Mesenchymal stem cell (in vitro differentiated cells and primary cell): ENCODE measurements around the gene AEBP2.

ENCODE experiments used
- DNase-seq: peaks from one replicate; pipeline ENCODE4 v3.0.0-alpha.2; 2013
- H2AFZ ChIP-seq: one replicate; pipeline ENCODE4 v1.6.1; 2013; ENCODE audit warnings: low read depth, mild to moderate bottlenecking, control low read depth, inconsistent platforms, low read length, moderate library complexity
- H2AK5ac ChIP-seq: 2 replicates; pipeline ENCODE4 v1.6.1; 2013; ENCODE audit warnings: low read length, moderate library complexity, mild to moderate bottlenecking, inconsistent platforms; ENCODE audit not compliant: severe bottlenecking
- H2BK120ac ChIP-seq: one replicate; pipeline ENCODE4 v1.6.1; 2013; ENCODE audit warnings: low read depth, mild to moderate bottlenecking, inconsistent platforms, low read length, moderate library complexity
- H2BK12ac ChIP-seq, 2 experiments: one replicate each; pipeline ENCODE4 v1.6.1; 2013; ENCODE audit warnings: inconsistent platforms in 2 of 2, low read length in 2 of 2, mild to moderate bottlenecking in 2 of 2, moderate library complexity in 2 of 2, control low read depth in 1 of 2
- H2BK15ac ChIP-seq: one replicate; pipeline ENCODE4 v1.6.1; 2013; ENCODE audit warnings: mild to moderate bottlenecking, low read depth, inconsistent platforms; ENCODE audit not compliant: poor library complexity, severe bottlenecking
- H2BK5ac ChIP-seq: 2 replicates; pipeline ENCODE4 v1.6.1; 2013; ENCODE audit warnings: low read depth, mild to moderate bottlenecking, low read length, control low read depth, inconsistent platforms; ENCODE audit not compliant: poor library complexity, severe bottlenecking
- H3K14ac ChIP-seq, 2 experiments: one replicate each; pipeline ENCODE4 v1.6.1; 2013; ENCODE audit warnings: inconsistent platforms in 2 of 2, low read length in 2 of 2, control low read depth in 1 of 2, mild to moderate bottlenecking in 1 of 2, moderate library complexity in 1 of 2
- H3K18ac ChIP-seq, 2 experiments: one replicate each; pipeline ENCODE4 v1.6.1; 2013; ENCODE audit warnings: inconsistent platforms in 2 of 2, low read length in 2 of 2, control low read depth in 1 of 2, low read depth in 1 of 2, mild to moderate bottlenecking in 1 of 2
- H3K23ac ChIP-seq, 2 experiments: one replicate each; pipeline ENCODE4 v1.6.1; 2013; ENCODE audit warnings: inconsistent platforms in 2 of 2, low read length in 2 of 2, mild to moderate bottlenecking in 2 of 2, moderate library complexity in 2 of 2, control low read depth in 1 of 2
- H3K27ac ChIP-seq: 2 replicates; pipeline ENCODE4 v1.5.1; 2013; ENCODE audit warnings: mild to moderate bottlenecking, moderate library complexity, low read length, control low read depth, inconsistent platforms; ENCODE audit not compliant: poor library complexity, severe bottlenecking
- H3K27me3 ChIP-seq, 2 experiments: 2 replicates each; pipeline versions ENCODE4 v1.6.1 to v1.7.0; 2013; ENCODE audit warnings: low read length in 2 of 2, mild to moderate bottlenecking in 2 of 2, moderate library complexity in 2 of 2, control low read depth in 1 of 2, inconsistent platforms in 1 of 2; ENCODE audit not compliant: control insufficient read depth in 1 of 2, insufficient read depth in 1 of 2
- H3K36me3 ChIP-seq, 2 experiments: 2 replicates each; pipeline versions ENCODE4 v1.6.1 to v1.7.0; 2013; ENCODE audit warnings: low read length in 2 of 2, control low read depth in 1 of 2, inconsistent platforms in 1 of 2, low read depth in 1 of 2, mild to moderate bottlenecking in 1 of 2; ENCODE audit not compliant: insufficient read depth in 2 of 2, control insufficient read depth in 1 of 2
- H3K4ac ChIP-seq, 2 experiments: one replicate each; pipeline ENCODE4 v1.6.1; 2013; ENCODE audit warnings: inconsistent platforms in 2 of 2, low read length in 2 of 2, mild to moderate bottlenecking in 2 of 2, moderate library complexity in 2 of 2, control low read depth in 1 of 2, low read depth in 1 of 2
- H3K4me1 ChIP-seq: 2 replicates; pipeline ENCODE4 v1.6.1; 2013; ENCODE audit warnings: low read depth, low read length, control low read depth; ENCODE audit not compliant: control insufficient read depth, insufficient read depth
- H3K4me2 ChIP-seq: 2 replicates; pipeline ENCODE4 v1.6.1; 2013; ENCODE audit warnings: low read length, mild to moderate bottlenecking, inconsistent platforms; ENCODE audit not compliant: poor library complexity, severe bottlenecking
- H3K4me3 ChIP-seq, 2 experiments: 2 replicates each; pipeline versions ENCODE4 v1.5.1 to v1.7.0; 2013; ENCODE audit warnings: low read length in 2 of 2, mild to moderate bottlenecking in 2 of 2, control low read depth in 1 of 2, low read depth in 1 of 2; ENCODE audit not compliant: insufficient read depth in 1 of 2
- H3K79me1 ChIP-seq: replicated peaks from 2 replicates; pipeline ENCODE4 v1.6.1; 2013; ENCODE audit warnings: mild to moderate bottlenecking, control low read depth, low read length, inconsistent platforms; ENCODE audit not compliant: poor library complexity, severe bottlenecking
- H3K9ac ChIP-seq: 2 replicates; pipeline ENCODE4 v1.7.0; 2013; ENCODE audit warnings: mild to moderate bottlenecking, low read length, moderate library complexity
- H3K9me3 ChIP-seq: 2 replicates; pipeline ENCODE4 v1.7.0; 2013; ENCODE audit warnings: mild to moderate bottlenecking, low read length; ENCODE audit not compliant: control insufficient read depth
- H4K8ac ChIP-seq: one replicate; pipeline ENCODE4 v1.6.1; 2013; ENCODE audit warnings: inconsistent platforms, mild to moderate bottlenecking, low read length, moderate library complexity
- H4K91ac ChIP-seq: one replicate; pipeline ENCODE4 v1.6.1; 2013; ENCODE audit warnings: mild to moderate bottlenecking, low read length, inconsistent platforms
- WGBS: methylation state at CpG from one replicate; pipeline ENCODE4 v1.1.7; 2013; ENCODE audit warnings: mixed read lengths; 5-methylcytosine and 5-hydroxymethylcytosine counted together

AEBP2 gene

GRCh38 chr12:19461999-19462398 lies 22.7 kb downstream of the AEBP2 start:
- Histone ChIP-seq H2BK15ac (no peak overlapping the region), H3K27ac (no peak overlapping the region), H2AK5ac (no peak overlapping the region), H3K36me3 (peaks cover 9 to 33% of the 10 kb centered on the region in 2 experiments), H3K4me2 (no peak overlapping the region), H2BK12ac (no peak overlapping the region), H3K9me3 (no peaks in the 10 kb centered on the region), H2AFZ (no peak overlapping the region), H3K18ac (no peak overlapping the region), H3K4me3 (no peak overlapping the region), H3K9ac (no peak overlapping the region), H3K4ac (no peak overlapping the region), H4K8ac (no peak overlapping the region), H2BK5ac (no peak overlapping the region), H2BK120ac (no peak overlapping the region), H3K23ac (no peak overlapping the region), H3K27me3 (no peaks in the 10 kb centered on the region), H3K79me1 (peaks cover 16% of the 10 kb centered on the region), H3K14ac (no peak overlapping the region), H4K91ac (no peak overlapping the region), H3K4me1 (no peaks in the 10 kb centered on the region)
- DNase-seq, result no peak
- WGBS, result no CpG with 5 or more reads among the region's 1 CpG

GRCh38 chr12:19462406-19462805 lies 23.1 kb downstream of the AEBP2 start:
- H3K9ac ChIP-seq, result no peak overlapping the region
- no peak overlapping the region for H3K14ac ChIP-seq
- no peak overlapping the region for H2BK120ac ChIP-seq
- no peak overlapping the region for H2BK12ac ChIP-seq
- no peak overlapping the region for H3K4me2 ChIP-seq
- no peaks in the 10 kb centered on the region for H3K9me3 ChIP-seq
- no peak overlapping the region for H2AFZ ChIP-seq
- H3K36me3 ChIP-seq, result peaks cover 13 to 34% of the 10 kb centered on the region in 2 experiments
- H3K27me3 ChIP-seq, result no peaks in the 10 kb centered on the region
- no peak overlapping the region for H3K18ac ChIP-seq
- no peak overlapping the region for H4K91ac ChIP-seq
- H3K27ac ChIP-seq, result no peak overlapping the region
- H3K23ac ChIP-seq, result no peak overlapping the region
- no peak overlapping the region for H4K8ac ChIP-seq
- DNase-seq, result no peak
- no peak overlapping the region for H2AK5ac ChIP-seq
- WGBS, result 100% methylated on average over 3 of the region's 5 CpGs
- no peak overlapping the region for H3K4me3 ChIP-seq
- H3K79me1 ChIP-seq, result peaks cover 15% of the 10 kb centered on the region
- no peak overlapping the region for H2BK5ac ChIP-seq
- H2BK15ac ChIP-seq, result no peak overlapping the region
- H3K4ac ChIP-seq, result no peak overlapping the region
- H3K4me1 ChIP-seq, result no peaks in the 10 kb centered on the region

- H2BK15ac ChIP-seq, result no peak overlapping the region
- H3K27ac ChIP-seq, result no peak overlapping the region
- H2BK12ac ChIP-seq, result no peak overlapping the region
- no peak overlapping the region for H4K8ac ChIP-seq
- H3K9ac ChIP-seq, result no peak overlapping the region
- no peak overlapping the region for H3K4me2 ChIP-seq
- no peak overlapping the region for H3K14ac ChIP-seq
- H3K36me3 ChIP-seq, result peaks cover 17 to 46% of the 10 kb centered on the region in 2 experiments
- no peaks in the 10 kb centered on the region for H3K4me1 ChIP-seq
- no peak overlapping the region for H2AK5ac ChIP-seq
- H3K9me3 ChIP-seq, result no peaks in the 10 kb centered on the region
- no peak overlapping the region for H3K23ac ChIP-seq
- no peak overlapping the region for H4K91ac ChIP-seq
- peaks cover 14% of the 10 kb centered on the region for H3K79me1 ChIP-seq
- no peak overlapping the region for H3K4me3 ChIP-seq
- no peak overlapping the region for H2BK120ac ChIP-seq
- H2AFZ ChIP-seq, result no peak overlapping the region
- H3K27me3 ChIP-seq, result no peaks in the 10 kb centered on the region
- H3K18ac ChIP-seq, result no peak overlapping the region
- no peak for DNase-seq
- H3K4ac ChIP-seq, result no peak overlapping the region
- no peak overlapping the region for H2BK5ac ChIP-seq
Observed at GRCh38 chr12:19464192-19464580, 24.9 kb downstream of the AEBP2 start.

- Histone ChIP-seq H3K23ac (no peak overlapping the region), H3K4me1 (no peaks in the 10 kb centered on the region), H4K8ac (no peak overlapping the region), H3K9me3 (no peaks in the 10 kb centered on the region), H3K4ac (no peak overlapping the region), H3K4me3 (no peak overlapping the region), H2BK5ac (no peak overlapping the region), H3K14ac (no peak overlapping the region), H3K27ac (no peak overlapping the region), H3K4me2 (no peak overlapping the region), H2AFZ (no peak overlapping the region), H4K91ac (no peak overlapping the region), H2BK120ac (no peak overlapping the region), H3K18ac (no peak overlapping the region), H2BK12ac (no peak overlapping the region), H3K79me1 (peaks cover 17% of the 10 kb centered on the region), H3K36me3 (peaks cover 19 to 52% of the 10 kb centered on the region in 2 experiments), H3K9ac (no peak overlapping the region), H3K27me3 (no peaks in the 10 kb centered on the region), H2AK5ac (no peak overlapping the region), H2BK15ac (no peak overlapping the region)
- no peak for DNase-seq
- WGBS, result 98% methylated on average over 6 of the region's 6 CpGs
Observed at GRCh38 chr12:19465711-19466110, 26.4 kb downstream of the AEBP2 start.
